Thymus (tissue), 11 donors: Measurements from ENCODE around the gene MT2A. TPM values are rescaled to one million over a fixed set of nuclear protein-coding genes. Genes with fewer than 3 reads are reported as not detected.

ENCODE experiments used
- DNase-seq, 9 donors: peaks; one replicate each; pipeline ENCODE4 v3.0.0-alpha.2; 2013; ENCODE audit warnings: low spot score in 9 of 9, low read depth in 6 of 9, missing footprints in 1 of 9
- H3K27ac ChIP-seq, 2 donors: one replicate each; pipeline ENCODE4 v1.5.1; 2013; ENCODE audit warnings: control low read depth in 1 of 2, low read depth in 1 of 2, low read length in 1 of 2, mild to moderate bottlenecking in 1 of 2, moderate library complexity in 1 of 2
- H3K27me3 ChIP-seq, 2 donors: one replicate each; pipeline ENCODE4 v1.5.1; 2013; ENCODE audit warnings: low read length in 1 of 2; ENCODE audit not compliant: control insufficient read depth in 2 of 2, insufficient read depth in 1 of 2
- H3K36me3 ChIP-seq, 2 donors: one replicate each; pipeline ENCODE4 v1.5.1; 2013; ENCODE audit warnings: low read length in 1 of 2, mild to moderate bottlenecking in 1 of 2, moderate library complexity in 1 of 2; ENCODE audit not compliant: control insufficient read depth in 2 of 2, insufficient read depth in 2 of 2
- H3K4me1 ChIP-seq, 2 donors: one replicate each; pipeline ENCODE4 v1.5.1; 2013; ENCODE audit warnings: low read length in 2 of 2; ENCODE audit not compliant: control insufficient read depth in 2 of 2, insufficient read depth in 2 of 2
- H3K4me3 ChIP-seq, 2 donors: one replicate each; pipeline ENCODE4 v1.5.1; 2013; ENCODE audit warnings: low read length in 2 of 2, control low read depth in 1 of 2, mild to moderate bottlenecking in 1 of 2
- H3K9me3 ChIP-seq, 2 donors: one replicate each; pipeline ENCODE4 v1.5.1; 2013; ENCODE audit warnings: low read length in 1 of 2, mild to moderate bottlenecking in 1 of 2; ENCODE audit not compliant: control insufficient read depth in 2 of 2, insufficient read depth in 1 of 2
- WGBS: extraction: QIAGEN DNeasy Blood & Tissue Kit; methylation state at CpG from one replicate; pipeline ENCODE4 v1.1.7; 2013; 5-methylcytosine and 5-hydroxymethylcytosine counted together
- polyA plus RNA-seq: library from polyadenylated mRNA; stranded (reverse); fragments of 200-250 nt; gene quantifications from one replicate; pipeline ENCODE4 v1.2.3, GENCODE V29; 2013
- total RNA-seq: library from RNA; stranded (reverse); fragments of 120-200 nt; gene quantifications from one replicate; pipeline ENCODE4 v1.2.4, GENCODE V29; 2013
- donor health status: healthy.

MT2A gene
- total and polyA plus RNA-seq, 2 donors = 7.8 to 2,040 TPM

GRCh38 chr16:56645838-56646237 lies 37.5 kb downstream of the MT2A start:
- Histone ChIP-seq H3K4me1 (peaks cover 7 to 10% of the 10 kb centered on the region in 2 donors), H3K9me3 (no peaks in the 10 kb centered on the region), H3K4me3 (no peak overlapping the region), H3K36me3 (no peaks in the 10 kb centered on the region), H3K27ac (no peak overlapping the region), H3K27me3 (peaks cover 75 to 97% of the 10 kb centered on the region in 2 donors)
- WGBS = 0% methylated on average over 1 of the region's 1 CpG
- no peak for DNase-seq

GRCh38 chr16:56647641-56648431 lies 39.5 kb downstream of the MT2A start:
- 28% methylated on average over 33 of the region's 33 CpGs for WGBS
- no peaks in the 10 kb centered on the region for H3K9me3 ChIP-seq
- H3K27ac ChIP-seq = no peak overlapping the region
- peaks cover 7 to 10% of the 10 kb centered on the region in 2 donors for H3K4me1 ChIP-seq
- peaks cover 56 to 97% of the 10 kb centered on the region in 2 donors for H3K27me3 ChIP-seq
- DNase-seq = no peak
- no peak overlapping the region for H3K4me3 ChIP-seq
- H3K36me3 ChIP-seq = no peaks in the 10 kb centered on the region

- H3K36me3 ChIP-seq = no peaks in the 10 kb centered on the region
- H3K9me3 ChIP-seq = no peaks in the 10 kb centered on the region
- DNase-seq = no peak
- no peaks in the 10 kb centered on the region for H3K4me1 ChIP-seq
- no peak overlapping the region for H3K27ac ChIP-seq
- 97% methylated on average over 2 of the region's 2 CpGs for WGBS
- peaks cover 44 to 93% of the 10 kb centered on the region in 2 donors for H3K27me3 ChIP-seq
- no peak overlapping the region for H3K4me3 ChIP-seq
Measured at GRCh38 chr16:56649271-56649670, 40.9 kb downstream of the MT2A start.

GRCh38 chr16:56649820-56650219 lies 41.4 kb downstream of the MT2A start:
- no peak for DNase-seq
- H3K4me3 ChIP-seq = no peak overlapping the region
- H3K9me3 ChIP-seq = no peaks in the 10 kb centered on the region
- WGBS = 90% methylated on average over 3 of the region's 3 CpGs
- H3K36me3 ChIP-seq = no peaks in the 10 kb centered on the region
- H3K4me1 ChIP-seq = no peaks in the 10 kb centered on the region
- H3K27me3 ChIP-seq = peaks cover 41 to 90% of the 10 kb centered on the region in 2 donors
- H3K27ac ChIP-seq = no peak overlapping the region

GRCh38 chr16:56651586-56651985 lies 43.2 kb downstream of the MT2A start, which contains the start of gene MT1B:
Gene MT1B, plus strand, starts transcription at chr16:56651886. Its CDS starts 68 bp downstream, at chr16:56651954.
- 80% methylated on average over 7 of the region's 7 CpGs for WGBS
- H3K27me3 ChIP-seq = peaks cover 28 to 90% of the 10 kb centered on the region in 2 donors
- H3K36me3 ChIP-seq = no peaks in the 10 kb centered on the region

GRCh38 chr16:56652600-56652999 lies 44.2 kb downstream of the MT2A start:
- peaks cover 1 to 3% of the 10 kb centered on the region in 2 donors for H3K4me1 ChIP-seq
- no peak overlapping the region for H3K27ac ChIP-seq
- no peak overlapping the region for H3K4me3 ChIP-seq
- no peaks in the 10 kb centered on the region for H3K36me3 ChIP-seq
- WGBS = 73% methylated on average over 1 of the region's 1 CpG
- no peak for DNase-seq
- no peaks in the 10 kb centered on the region for H3K9me3 ChIP-seq
- H3K27me3 ChIP-seq = peaks cover 26 to 90% of the 10 kb centered on the region in 2 donors

More at GRCh38 chr16:56651586-56651985, 43.2 kb downstream of the MT2A start, which contains the start of gene MT1B:
- no peak within 1 kb of the TSS for H3K27ac ChIP-seq
- no peaks in the 10 kb centered on the region for H3K4me1 ChIP-seq
- H3K4me3 ChIP-seq = no peak within 1 kb of the TSS
- no peaks in the 10 kb centered on the region for H3K9me3 ChIP-seq
- DNase-seq = no peak

GRCh38 chr16:56653218-56653617 lies 44.8 kb downstream of the MT2A start:
- 85% methylated on average over 7 of the region's 7 CpGs for WGBS
- peaks cover 6 to 7% of the 10 kb centered on the region in 2 donors for H3K4me1 ChIP-seq
- H3K9me3 ChIP-seq = peaks cover 0 to 2% of the 10 kb centered on the region in 2 donors
- H3K4me3 ChIP-seq = no peak overlapping the region
- no peak for DNase-seq
- no peak overlapping the region for H3K27ac ChIP-seq
- peaks cover 25 to 90% of the 10 kb centered on the region in 2 donors for H3K27me3 ChIP-seq
- no peaks in the 10 kb centered on the region for H3K36me3 ChIP-seq

GRCh38 chr16:56657555-56658326 lies 49.4 kb downstream of the MT2A start, which contains the start of gene MT1F:
Gene MT1F, plus strand, starts transcription at chr16:56657959. Its CDS starts 100 bp downstream, at chr16:56658059.
- no peaks in the 10 kb centered on the region for H3K36me3 ChIP-seq
- H3K4me1 ChIP-seq = peaks cover 14 to 20% of the 10 kb centered on the region in 2 donors
- peaks cover 0 to 7% of the 10 kb centered on the region in 2 donors for H3K9me3 ChIP-seq
- peaks cover 39 to 92% of the 10 kb centered on the region in 2 donors for H3K27me3 ChIP-seq
- peak in 5 of 9 donors; percentile 35 to 68 (median 48) for DNase-seq
- peak within 1 kb of the TSS in 1 of 2 donors; percentile 53 for H3K27ac ChIP-seq
- 2% methylated on average over 46 of the region's 46 CpGs for WGBS
- peak within 1 kb of the TSS; percentile 52 to 65 for H3K4me3 ChIP-seq
